WTC11 (cell line): ENCODE measurements around the gene JAZF1.

ENCODE experiments used
- CBFB ChIP-seq: sonication (generic); formaldehyde crosslinking; IDR thresholded peaks from 2 replicates; pipeline ENCODE4 v1.8.1; 2022; ENCODE audit warnings: mild to moderate bottlenecking, low read depth, missing genetic modification reagents
- CTCF ChIP-seq: fragments of 200-600 bp; IDR thresholded peaks from 2 replicates; pipeline ENCODE4 v1.8.0; 2022; ENCODE audit warnings: antibody characterized with exemption
- FOXP4 ChIP-seq: sonication (generic); formaldehyde crosslinking; IDR thresholded peaks from 2 replicates; pipeline ENCODE4 v1.8.0; 2022; ENCODE audit warnings: mild to moderate bottlenecking, missing genetic modification reagents
- NR1H2 ChIP-seq: sonication (generic); formaldehyde crosslinking; IDR thresholded peaks from 2 replicates; pipeline ENCODE4 v1.9.0; 2021; ENCODE audit warnings: mild to moderate bottlenecking, moderate library complexity, missing genetic modification reagents
- SP1 ChIP-seq: sonication (generic); formaldehyde crosslinking; conservative IDR thresholded peaks from 2 replicates; pipeline ENCODE4 v1.8.1; 2022; ENCODE audit warnings: missing genetic modification reagents
- ZNF281 ChIP-seq: sonication (generic); formaldehyde crosslinking; IDR thresholded peaks from 2 replicates; pipeline ENCODE4 v1.8.0; 2023; ENCODE audit warnings: mild to moderate bottlenecking, missing genetic modification reagents

- TF ChIP-seq NR1H2 (no peak), CBFB (CRISPR knock-in tag) (no peak), CTCF (no peak), FOXP4 (CRISPR knock-in tag) (no peak), SP1 (CRISPR knock-in tag) (no peak), ZNF281 (CRISPR knock-in tag) (no peak)
Measured at GRCh38 chr7:27928001-27928400, 252.6 kb downstream of the JAZF1 start.
